ENCODE data around the gene ZNF775.

GRCh38 chr7:150379441-150380379 lies 580 bp downstream of the ZNF775 start:
- TF ChIP-seq EZH2 (IDR thresholded peaks at IDR 0.05; ENCODE audit: low read depth) (no peak), CTCF (conservative IDR thresholded peaks at IDR 0.05) (no peak)
